Measurements from ENCODE around the gene HCFC1R1. TPM values are rescaled to one million over a fixed set of nuclear protein-coding genes. Genes with fewer than 3 reads are reported as not detected.

Gene HCFC1R1
- total RNA-seq, 1 experiment from 2014 or later: 60.0 TPM

- TF ChIP-seq, protein P1, sequence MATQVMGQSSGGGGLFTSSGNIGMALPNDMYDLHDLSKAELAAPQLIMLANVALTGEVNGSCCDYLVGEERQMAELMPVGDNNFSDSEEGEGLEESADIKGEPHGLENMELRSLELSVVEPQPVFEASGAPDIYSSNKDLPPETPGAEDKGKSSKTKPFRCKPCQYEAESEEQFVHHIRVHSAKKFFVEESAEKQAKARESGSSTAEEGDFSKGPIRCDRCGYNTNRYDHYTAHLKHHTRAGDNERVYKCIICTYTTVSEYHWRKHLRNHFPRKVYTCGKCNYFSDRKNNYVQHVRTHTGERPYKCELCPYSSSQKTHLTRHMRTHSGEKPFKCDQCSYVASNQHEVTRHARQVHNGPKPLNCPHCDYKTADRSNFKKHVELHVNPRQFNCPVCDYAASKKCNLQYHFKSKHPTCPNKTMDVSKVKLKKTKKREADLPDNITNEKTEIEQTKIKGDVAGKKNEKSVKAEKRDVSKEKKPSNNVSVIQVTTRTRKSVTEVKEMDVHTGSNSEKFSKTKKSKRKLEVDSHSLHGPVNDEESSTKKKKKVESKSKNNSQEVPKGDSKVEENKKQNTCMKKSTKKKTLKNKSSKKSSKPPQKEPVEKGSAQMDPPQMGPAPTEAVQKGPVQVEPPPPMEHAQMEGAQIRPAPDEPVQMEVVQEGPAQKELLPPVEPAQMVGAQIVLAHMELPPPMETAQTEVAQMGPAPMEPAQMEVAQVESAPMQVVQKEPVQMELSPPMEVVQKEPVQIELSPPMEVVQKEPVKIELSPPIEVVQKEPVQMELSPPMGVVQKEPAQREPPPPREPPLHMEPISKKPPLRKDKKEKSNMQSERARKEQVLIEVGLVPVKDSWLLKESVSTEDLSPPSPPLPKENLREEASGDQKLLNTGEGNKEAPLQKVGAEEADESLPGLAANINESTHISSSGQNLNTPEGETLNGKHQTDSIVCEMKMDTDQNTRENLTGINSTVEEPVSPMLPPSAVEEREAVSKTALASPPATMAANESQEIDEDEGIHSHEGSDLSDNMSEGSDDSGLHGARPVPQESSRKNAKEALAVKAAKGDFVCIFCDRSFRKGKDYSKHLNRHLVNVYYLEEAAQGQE (IDR thresholded peaks at IDR 0.05; ENCODE audit: low read depth): no peak
- no peak for TF ChIP-seq POLR2A (IDR thresholded peaks at IDR 0.05; ENCODE audit: borderline replicate concordance, extremely low read depth, insufficient read depth, insufficient read length)
- no peak for TF ChIP-seq TCF7L2 (IDR thresholded peaks at IDR 0.05; ENCODE audit: borderline replicate concordance, extremely low read depth, insufficient read depth, insufficient read length)
- TF ChIP-seq YY1 (IDR thresholded peaks at IDR 0.05; ENCODE audit: extremely low read depth, insufficient replicate concordance, low read depth, low read length): no peak
- TF ChIP-seq ZNF274 (IDR thresholded peaks at IDR 0.05; ENCODE audit: low read depth, low read length): no peak
- TF ChIP-seq, protein P2, sequence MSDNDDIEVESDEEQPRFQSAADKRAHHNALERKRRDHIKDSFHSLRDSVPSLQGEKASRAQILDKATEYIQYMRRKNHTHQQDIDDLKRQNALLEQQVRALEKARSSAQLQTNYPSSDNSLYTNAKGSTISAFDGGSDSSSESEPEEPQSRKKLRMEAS (IDR thresholded peaks at IDR 0.05): no peak
- TF ChIP-seq EZH2 (IDR thresholded peaks at IDR 0.05): no peak
- no peak for TF ChIP-seq SIN3A (IDR thresholded peaks at IDR 0.05; ENCODE audit: low read depth)
- TF ChIP-seq EGR1 (IDR thresholded peaks at IDR 0.05; ENCODE audit: low read depth): no peak
- TF ChIP-seq, protein P3, sequence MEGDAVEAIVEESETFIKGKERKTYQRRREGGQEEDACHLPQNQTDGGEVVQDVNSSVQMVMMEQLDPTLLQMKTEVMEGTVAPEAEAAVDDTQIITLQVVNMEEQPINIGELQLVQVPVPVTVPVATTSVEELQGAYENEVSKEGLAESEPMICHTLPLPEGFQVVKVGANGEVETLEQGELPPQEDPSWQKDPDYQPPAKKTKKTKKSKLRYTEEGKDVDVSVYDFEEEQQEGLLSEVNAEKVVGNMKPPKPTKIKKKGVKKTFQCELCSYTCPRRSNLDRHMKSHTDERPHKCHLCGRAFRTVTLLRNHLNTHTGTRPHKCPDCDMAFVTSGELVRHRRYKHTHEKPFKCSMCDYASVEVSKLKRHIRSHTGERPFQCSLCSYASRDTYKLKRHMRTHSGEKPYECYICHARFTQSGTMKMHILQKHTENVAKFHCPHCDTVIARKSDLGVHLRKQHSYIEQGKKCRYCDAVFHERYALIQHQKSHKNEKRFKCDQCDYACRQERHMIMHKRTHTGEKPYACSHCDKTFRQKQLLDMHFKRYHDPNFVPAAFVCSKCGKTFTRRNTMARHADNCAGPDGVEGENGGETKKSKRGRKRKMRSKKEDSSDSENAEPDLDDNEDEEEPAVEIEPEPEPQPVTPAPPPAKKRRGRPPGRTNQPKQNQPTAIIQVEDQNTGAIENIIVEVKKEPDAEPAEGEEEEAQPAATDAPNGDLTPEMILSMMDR (IDR thresholded peaks at IDR 0.05 in 2 of 3, conservative IDR thresholded peaks at IDR 0.05 in 1 of 3; ENCODE audit: borderline replicate concordance in 1 of 3, insufficient read depth in 1 of 3, low read depth in 2 of 3, low read length in 2 of 3): no peak
- TF ChIP-seq CEBPB (IDR thresholded peaks at IDR 0.05; ENCODE audit: low read depth): no peak
Observed at GRCh38 chr16:3004781-3005284, 18.9 kb downstream of the HCFC1R1 start (continued).

Data from HCT116 (cell line).